Sigmoid colon (tissue), 4 donors: ENCODE data around the gene PDE2A.

Experiments used
- EP300 ChIP-seq, 4 donors: sonication (generic); formaldehyde crosslinking; IDR thresholded peaks; one replicate each; pipeline ENCODE4 v1.6.1; 2017; ENCODE audit warnings: antibody characterized with exemption in 4 of 4
- POLR2A ChIP-seq, 2 donors: fragments of 450-650 bp; IDR thresholded peaks; one replicate each; pipeline ENCODE4 v1.6.1; 2016; ENCODE audit warnings: antibody characterized with exemption in 2 of 2, mild to moderate bottlenecking in 2 of 2, moderate library complexity in 2 of 2
- POLR2AphosphoS5 ChIP-seq, 4 donors: sonication (generic); formaldehyde crosslinking; IDR thresholded peaks; one replicate each; pipeline ENCODE4 v1.6.1; 2017; ENCODE audit warnings: antibody characterized with exemption in 4 of 4

- peak in 2 of 4 donors; percentile 32 to 88 for TF ChIP-seq EP300 (IDR thresholded peaks at IDR 0.05)
- TF ChIP-seq POLR2AphosphoS5 (IDR thresholded peaks at IDR 0.05) = peak; percentile 80 to 95 (median 90)
- TF ChIP-seq POLR2A (IDR thresholded peaks at IDR 0.05) = no peak
Measured at GRCh38 chr11:72629266-72629665, 45.0 kb downstream of the PDE2A start.
